ENCODE results near the gene CD40LG. TPM values are rescaled to one million over a fixed set of nuclear protein-coding genes. Genes with fewer than 3 reads are reported as not detected.

Gene CD40LG
- total RNA-seq, 1 experiment from 2014 or later, result not detected

- no peak for DNase-seq (ENCODE audit: low read depth)
Observed at GRCh38 chrX:136697156-136697555, 49.2 kb downstream of the CD40LG start.

DNA sequence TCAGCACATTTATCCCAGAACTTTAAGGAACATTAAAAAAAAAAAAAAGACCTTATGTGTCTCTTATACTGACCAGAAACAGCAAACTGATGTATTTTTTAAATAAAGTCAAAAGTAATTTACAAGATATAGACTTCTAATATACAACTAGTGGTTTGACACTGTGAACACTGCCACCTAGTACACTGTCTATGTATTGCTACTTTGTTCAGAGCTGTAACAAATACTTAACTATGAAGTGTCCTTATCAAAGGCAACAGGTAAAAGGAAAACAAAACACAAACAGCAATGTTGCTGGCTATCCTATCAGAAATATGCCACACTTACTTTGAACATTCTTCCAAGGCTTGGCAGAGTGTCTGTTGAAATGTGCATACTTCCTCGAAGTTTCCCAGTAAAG lies 60.4 kb downstream of the CD40LG start:
- no peak for DNase-seq (ENCODE audit: low read depth)

Other genes with a start within 250 kb of the CD40LG start
- not detected in 2 replicates for gene BRS3, start 160.2 kb upstream of the CD40LG start, total RNA-seq (2014; rRNA removed; shearing (Covaris generic))
- 73.5 and 97.5 TPM in 2 replicates for gene HTATSF1, start 150.6 kb upstream of the CD40LG start, total RNA-seq (2014; rRNA removed; shearing (Covaris generic))
- not detected in 2 replicates for gene VGLL1, start 115.9 kb upstream of the CD40LG start, total RNA-seq (2014; rRNA removed; shearing (Covaris generic))
- 3.3 and 7.6 TPM in 2 replicates for gene ARHGEF6, start 132.8 kb downstream of the CD40LG start, total RNA-seq (2014; rRNA removed; shearing (Covaris generic))
- gene RBMX, start 232.6 kb downstream of the CD40LG start, total RNA-seq (2014; rRNA removed; shearing (Covaris generic)), result 495 and 530 TPM in 2 replicates

All from Daoy (cell line).